ENCODE measurements around the gene TMED6.

GRCh38 chr16:69334696-69335095 lies 16.9 kb downstream of the TMED6 start:
- TF ChIP-seq ESRRA (CRISPR knock-in tag; IDR thresholded peaks at IDR 0.05; ENCODE audit: borderline replicate concordance) (no peak), KAT7 (CRISPR knock-in tag; IDR thresholded peaks at IDR 0.05; ENCODE audit: borderline replicate concordance) (no peak), RELA (CRISPR knock-in tag; IDR thresholded peaks at IDR 0.05; ENCODE audit: borderline replicate concordance) (no peak), CTCF (IDR thresholded peaks at IDR 0.05) (no peak), NFE2L1 (CRISPR knock-in tag; IDR thresholded peaks at IDR 0.05) (no peak), TEAD4 (CRISPR knock-in tag; IDR thresholded peaks at IDR 0.05) (no peak), USF2 (CRISPR knock-in tag; IDR thresholded peaks at IDR 0.05) (no peak), ERG (CRISPR knock-in tag; IDR thresholded peaks at IDR 0.05) (no peak), MAX (CRISPR knock-in tag; IDR thresholded peaks at IDR 0.05) (no peak), CBFB (CRISPR knock-in tag; IDR thresholded peaks at IDR 0.05; ENCODE audit: low read depth) (no peak)

Measured in WTC11 (cell line).